ENCODE results near the gene TRIM71.

DNA sequence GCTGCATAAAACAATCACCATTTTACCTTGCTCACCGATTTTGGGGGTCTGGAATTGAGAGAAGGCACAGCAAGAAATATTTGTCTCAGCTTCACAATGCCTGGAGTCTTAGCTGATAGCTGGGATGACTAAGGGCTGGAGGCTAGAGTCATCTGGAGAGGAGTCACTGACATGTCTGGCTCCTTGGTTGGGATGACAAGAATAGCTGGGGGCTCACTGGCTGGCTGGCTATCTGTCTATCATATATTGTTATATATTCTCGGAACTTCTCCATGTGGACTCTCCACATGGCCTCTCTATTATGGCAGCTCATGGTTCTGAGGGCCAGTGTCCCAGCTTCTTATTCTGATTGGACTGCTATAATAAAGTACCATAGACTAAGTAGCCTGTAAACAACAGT lies 20.0 kb upstream of the TRIM71 start:
- TF ChIP-seq, protein P1, sequence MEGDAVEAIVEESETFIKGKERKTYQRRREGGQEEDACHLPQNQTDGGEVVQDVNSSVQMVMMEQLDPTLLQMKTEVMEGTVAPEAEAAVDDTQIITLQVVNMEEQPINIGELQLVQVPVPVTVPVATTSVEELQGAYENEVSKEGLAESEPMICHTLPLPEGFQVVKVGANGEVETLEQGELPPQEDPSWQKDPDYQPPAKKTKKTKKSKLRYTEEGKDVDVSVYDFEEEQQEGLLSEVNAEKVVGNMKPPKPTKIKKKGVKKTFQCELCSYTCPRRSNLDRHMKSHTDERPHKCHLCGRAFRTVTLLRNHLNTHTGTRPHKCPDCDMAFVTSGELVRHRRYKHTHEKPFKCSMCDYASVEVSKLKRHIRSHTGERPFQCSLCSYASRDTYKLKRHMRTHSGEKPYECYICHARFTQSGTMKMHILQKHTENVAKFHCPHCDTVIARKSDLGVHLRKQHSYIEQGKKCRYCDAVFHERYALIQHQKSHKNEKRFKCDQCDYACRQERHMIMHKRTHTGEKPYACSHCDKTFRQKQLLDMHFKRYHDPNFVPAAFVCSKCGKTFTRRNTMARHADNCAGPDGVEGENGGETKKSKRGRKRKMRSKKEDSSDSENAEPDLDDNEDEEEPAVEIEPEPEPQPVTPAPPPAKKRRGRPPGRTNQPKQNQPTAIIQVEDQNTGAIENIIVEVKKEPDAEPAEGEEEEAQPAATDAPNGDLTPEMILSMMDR (IDR thresholded peaks at IDR 0.05; ENCODE audit: insufficient read depth, low read length) = no peak
- TF ChIP-seq POLR2AphosphoS5 (IDR thresholded peaks at IDR 0.05; ENCODE audit: low read depth) = no peak
- no peak for TF ChIP-seq GABPA (IDR thresholded peaks at IDR 0.05; ENCODE audit: low read depth)
- TF ChIP-seq, protein P2, sequence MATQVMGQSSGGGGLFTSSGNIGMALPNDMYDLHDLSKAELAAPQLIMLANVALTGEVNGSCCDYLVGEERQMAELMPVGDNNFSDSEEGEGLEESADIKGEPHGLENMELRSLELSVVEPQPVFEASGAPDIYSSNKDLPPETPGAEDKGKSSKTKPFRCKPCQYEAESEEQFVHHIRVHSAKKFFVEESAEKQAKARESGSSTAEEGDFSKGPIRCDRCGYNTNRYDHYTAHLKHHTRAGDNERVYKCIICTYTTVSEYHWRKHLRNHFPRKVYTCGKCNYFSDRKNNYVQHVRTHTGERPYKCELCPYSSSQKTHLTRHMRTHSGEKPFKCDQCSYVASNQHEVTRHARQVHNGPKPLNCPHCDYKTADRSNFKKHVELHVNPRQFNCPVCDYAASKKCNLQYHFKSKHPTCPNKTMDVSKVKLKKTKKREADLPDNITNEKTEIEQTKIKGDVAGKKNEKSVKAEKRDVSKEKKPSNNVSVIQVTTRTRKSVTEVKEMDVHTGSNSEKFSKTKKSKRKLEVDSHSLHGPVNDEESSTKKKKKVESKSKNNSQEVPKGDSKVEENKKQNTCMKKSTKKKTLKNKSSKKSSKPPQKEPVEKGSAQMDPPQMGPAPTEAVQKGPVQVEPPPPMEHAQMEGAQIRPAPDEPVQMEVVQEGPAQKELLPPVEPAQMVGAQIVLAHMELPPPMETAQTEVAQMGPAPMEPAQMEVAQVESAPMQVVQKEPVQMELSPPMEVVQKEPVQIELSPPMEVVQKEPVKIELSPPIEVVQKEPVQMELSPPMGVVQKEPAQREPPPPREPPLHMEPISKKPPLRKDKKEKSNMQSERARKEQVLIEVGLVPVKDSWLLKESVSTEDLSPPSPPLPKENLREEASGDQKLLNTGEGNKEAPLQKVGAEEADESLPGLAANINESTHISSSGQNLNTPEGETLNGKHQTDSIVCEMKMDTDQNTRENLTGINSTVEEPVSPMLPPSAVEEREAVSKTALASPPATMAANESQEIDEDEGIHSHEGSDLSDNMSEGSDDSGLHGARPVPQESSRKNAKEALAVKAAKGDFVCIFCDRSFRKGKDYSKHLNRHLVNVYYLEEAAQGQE (IDR thresholded peaks at IDR 0.05; ENCODE audit: insufficient replicate concordance, low read depth) = no peak

Data from HL-60 (cell line).